Gastrocnemius medialis (tissue), 4 donors: ENCODE results near the gene KMO. TPM values are rescaled to one million over a fixed set of nuclear protein-coding genes. Genes with fewer than 3 reads are reported as not detected.

Experiments
- ATAC-seq, 2 donors: fragments of 150-250 bp; one replicate each; pipeline ENCODE4 v1.9.1; 2016
- DNase-seq, 2 donors: peaks; one replicate each; pipeline ENCODE4 v3.0.0-alpha.2; 2019
- H3K27ac ChIP-seq, 4 donors: fragments of 200-600 bp; sonication (generic); 1 replicate in 1 of 4; 2 replicates in 3 of 4; pipeline ENCODE4 v1.5.1; 2016 to 2018; ENCODE audit warnings: mild to moderate bottlenecking in 2 of 4, moderate library complexity in 1 of 4
- H3K27me3 ChIP-seq, 3 donors: fragments of 200-600 bp; sonication (generic) in 2 of 3; 1 replicate in 1 of 3; 2 replicates in 2 of 3; pipeline versions ENCODE4 v1.5.1 to v1.6.0; 2016 to 2019; ENCODE audit warnings: mild to moderate bottlenecking in 1 of 3, moderate library complexity in 1 of 3
- H3K36me3 ChIP-seq, 2 donors: fragments of 200-600 bp; sonication (generic) in 1 of 2; one replicate each; pipeline ENCODE4 v1.5.1; 2017 to 2018
- H3K4me1 ChIP-seq, 2 donors: fragments of 200-600 bp; sonication (generic) in 1 of 2; one replicate each; pipeline ENCODE4 v1.5.1; 2016 to 2017; ENCODE audit warnings: mild to moderate bottlenecking in 2 of 2
- H3K4me3 ChIP-seq, 4 donors: fragments of 200-600 bp; sonication (generic) in 3 of 4; 1 replicate in 1 of 4; 2 replicates in 3 of 4; pipeline ENCODE4 v1.5.1; 2016 to 2019; ENCODE audit warnings: mild to moderate bottlenecking in 2 of 4
- H3K9me3 ChIP-seq, 3 donors: fragments of 200-600 bp; sonication (generic) in 2 of 3; 1 replicate in 1 of 3; 2 replicates in 2 of 3; pipeline ENCODE4 v1.5.1; 2016 to 2019
- CTCF ChIP-seq, 5 experiments: fragments of 450-650 bp in 3 of 5; fragments of 200-600 bp in 2 of 5; sonication (generic) in 2 of 5; IDR thresholded peaks in 4 of 5; conservative IDR thresholded peaks in 1 of 5; 1 replicate in 4 of 5; 2 replicates in 1 of 5; pipeline ENCODE4 v1.5.1; 2016 to 2019; ENCODE audit warnings: antibody characterized with exemption in 5 of 5, mild to moderate bottlenecking in 3 of 5, moderate library complexity in 3 of 5
- POLR2A ChIP-seq, 2 donors: fragments of 450-650 bp; IDR thresholded peaks; one replicate each; pipeline ENCODE4 v1.6.1; 2017; ENCODE audit warnings: antibody characterized with exemption in 2 of 2, mild to moderate bottlenecking in 2 of 2, moderate library complexity in 2 of 2
- in situ Hi-C, 4 donors: fragments of 200-750 bp; cut with MboI; loops; one replicate each; pipeline versions ENCODE4 v1.15.0 to v1.8.0; 2017; ENCODE audit warnings: low sequenced_read_pairs in 4 of 4
- intact Hi-C: fragments of 100-400 bp; cut with DNase I; formaldehyde crosslinking; loops from one replicate; pipeline ENCODE4 v1.15.1; 2023; ENCODE audit warnings: low total_unique reads
- total RNA-seq, 4 donors: library from RNA; depleted of rRNA; stranded (reverse); fragments of >200 nt; gene quantifications; one replicate each; pipeline versions ENCODE4 v1.1.0 to v1.2.3, GENCODE V29; 2016

KMO gene
- total RNA-seq, 4 donors from 2014 or later, result 0.16 TPM; not detected in 3

GRCh38 chr1:241600496-241600901, 68.3 kb downstream of the KMO start:
- ATAC-seq (no peak), DNase-seq (no peak)
- no peak for TF ChIP-seq POLR2A (IDR thresholded peaks at IDR 0.05)
- no peak for TF ChIP-seq CTCF (IDR thresholded peaks at IDR 0.05 in 4 of 5, conservative IDR thresholded peaks at IDR 0.05 in 1 of 5)
- H3K4me1 ChIP-seq, result no peaks in the 10 kb centered on the region
- intact Hi-C loops, result no loop called here
- no peak overlapping the region for H3K4me3 ChIP-seq
- H3K27me3 ChIP-seq, result no peaks in the 10 kb centered on the region
- no peaks in the 10 kb centered on the region for H3K36me3 ChIP-seq
- H3K27ac ChIP-seq, result no peak overlapping the region
- in situ Hi-C loops, result loop anchor here in 3 of 4 donors (25.0 kb wide), 2 partner anchors 237 to 412 kb away; partner anchors contain the start of gene EXO1 (in 2 of the 3)
- H3K9me3 ChIP-seq, result no peaks in the 10 kb centered on the region

- no peaks in the 10 kb centered on the region for H3K27me3 ChIP-seq
- TF ChIP-seq POLR2A (IDR thresholded peaks at IDR 0.05) (no peak), CTCF (IDR thresholded peaks at IDR 0.05 in 4 of 5, conservative IDR thresholded peaks at IDR 0.05 in 1 of 5) (no peak)
- no peak for DNase-seq
- intact Hi-C loops, result no loop called here
- H3K27ac ChIP-seq, result no peak overlapping the region
- no peaks in the 10 kb centered on the region for H3K4me1 ChIP-seq
- no peaks in the 10 kb centered on the region for H3K9me3 ChIP-seq
- no peaks in the 10 kb centered on the region for H3K36me3 ChIP-seq
- H3K4me3 ChIP-seq, result no peak overlapping the region
- peak in 1 of 2 donors; percentile 30 for ATAC-seq
- in situ Hi-C loops, result loop anchor here in 3 of 4 donors (25.0 kb wide), 2 partner anchors 234 to 409 kb away; partner anchors contain the start of gene EXO1 (in 2 of the 3)
Measured at GRCh38 chr1:241603731-241604245, 71.6 kb downstream of the KMO start.

GRCh38 chr1:241605146-241605805, 73.1 kb downstream of the KMO start:
- ATAC-seq, result no peak
- TF ChIP-seq POLR2A (IDR thresholded peaks at IDR 0.05) (no peak), CTCF (IDR thresholded peaks at IDR 0.05 in 4 of 5, conservative IDR thresholded peaks at IDR 0.05 in 1 of 5) (no peak)
- intact Hi-C loops (no loop called here), in situ Hi-C loops (loop anchor here in 3 of 4 donors (25.0 kb wide), 2 partner anchors 232 to 407 kb away; partner anchors contain the start of gene EXO1 (in 2 of the 3))
- Histone ChIP-seq H3K9me3 (no peaks in the 10 kb centered on the region), H3K27ac (no peak overlapping the region), H3K36me3 (no peaks in the 10 kb centered on the region), H3K27me3 (no peaks in the 10 kb centered on the region), H3K4me1 (no peaks in the 10 kb centered on the region), H3K4me3 (no peak overlapping the region)
- DNase-seq, result no peak

GRCh38 chr1:241606544-241606943, 74.4 kb downstream of the KMO start:
- no peak for DNase-seq
- no peak for ATAC-seq
- H3K4me1 ChIP-seq, result no peaks in the 10 kb centered on the region
- H3K4me3 ChIP-seq, result no peak overlapping the region
- no peaks in the 10 kb centered on the region for H3K9me3 ChIP-seq
- in situ Hi-C loops (loop anchor here in 3 of 4 donors (25.0 kb wide), 2 partner anchors 231 to 406 kb away; partner anchors contain the start of gene EXO1 (in 2 of the 3)), intact Hi-C loops (no loop called here)
- no peaks in the 10 kb centered on the region for H3K36me3 ChIP-seq
- no peak for TF ChIP-seq CTCF (IDR thresholded peaks at IDR 0.05 in 4 of 5, conservative IDR thresholded peaks at IDR 0.05 in 1 of 5)
- no peak overlapping the region for H3K27ac ChIP-seq
- no peaks in the 10 kb centered on the region for H3K27me3 ChIP-seq
